ENCODE measurements around the gene PCDHB14.
"Not testable (repeated sequence)": the region's sequence is repeated elsewhere in the genome, so short reads cannot be mapped to it uniquely, and the experiment has no call there.

PCDHB14 gene

DNA sequence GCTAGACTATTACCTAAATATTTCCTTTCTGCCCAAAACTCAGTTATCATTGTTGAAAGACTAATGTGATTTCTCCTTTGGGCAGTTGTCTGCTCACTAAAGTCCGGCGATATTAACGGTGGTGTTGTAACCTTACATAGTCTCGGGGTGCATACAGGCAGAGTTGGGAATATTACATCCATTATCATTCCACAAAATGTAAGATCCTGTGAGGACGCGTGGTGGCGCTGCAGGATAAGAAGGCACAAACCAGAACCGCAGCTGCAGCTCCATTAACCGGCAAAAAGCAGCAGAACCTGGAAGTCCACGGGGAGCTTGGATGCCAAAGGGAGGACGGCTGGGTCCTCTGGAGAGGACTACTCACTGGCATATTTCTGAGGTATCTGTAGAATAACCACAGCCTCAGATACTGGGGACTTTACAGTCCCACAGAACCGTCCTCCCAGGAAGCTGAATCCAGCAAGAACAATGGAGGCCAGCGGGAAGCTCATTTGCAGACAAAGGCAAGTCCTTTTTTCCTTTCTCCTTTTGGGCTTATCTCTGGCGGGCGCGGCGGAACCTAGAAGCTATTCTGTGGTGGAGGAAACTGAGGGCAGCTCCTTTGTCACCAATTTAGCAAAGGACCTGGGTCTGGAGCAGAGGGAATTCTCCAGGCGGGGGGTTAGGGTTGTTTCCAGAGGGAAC is 9.3 kb upstream of the PCDHB14 start, which contains the start of gene PCDHB13:
TSS of gene PCDHB13 (plus strand) at position 264 of the 684 bp plus-strand sequence. CDS start at position 469, 205 bp downstream.
- TF ChIP-seq, protein P1, sequence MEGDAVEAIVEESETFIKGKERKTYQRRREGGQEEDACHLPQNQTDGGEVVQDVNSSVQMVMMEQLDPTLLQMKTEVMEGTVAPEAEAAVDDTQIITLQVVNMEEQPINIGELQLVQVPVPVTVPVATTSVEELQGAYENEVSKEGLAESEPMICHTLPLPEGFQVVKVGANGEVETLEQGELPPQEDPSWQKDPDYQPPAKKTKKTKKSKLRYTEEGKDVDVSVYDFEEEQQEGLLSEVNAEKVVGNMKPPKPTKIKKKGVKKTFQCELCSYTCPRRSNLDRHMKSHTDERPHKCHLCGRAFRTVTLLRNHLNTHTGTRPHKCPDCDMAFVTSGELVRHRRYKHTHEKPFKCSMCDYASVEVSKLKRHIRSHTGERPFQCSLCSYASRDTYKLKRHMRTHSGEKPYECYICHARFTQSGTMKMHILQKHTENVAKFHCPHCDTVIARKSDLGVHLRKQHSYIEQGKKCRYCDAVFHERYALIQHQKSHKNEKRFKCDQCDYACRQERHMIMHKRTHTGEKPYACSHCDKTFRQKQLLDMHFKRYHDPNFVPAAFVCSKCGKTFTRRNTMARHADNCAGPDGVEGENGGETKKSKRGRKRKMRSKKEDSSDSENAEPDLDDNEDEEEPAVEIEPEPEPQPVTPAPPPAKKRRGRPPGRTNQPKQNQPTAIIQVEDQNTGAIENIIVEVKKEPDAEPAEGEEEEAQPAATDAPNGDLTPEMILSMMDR (conservative IDR thresholded peaks at IDR 0.05), result peak; percentile 70
- H3K27ac ChIP-seq, result not testable (repeated sequence)

DNA sequence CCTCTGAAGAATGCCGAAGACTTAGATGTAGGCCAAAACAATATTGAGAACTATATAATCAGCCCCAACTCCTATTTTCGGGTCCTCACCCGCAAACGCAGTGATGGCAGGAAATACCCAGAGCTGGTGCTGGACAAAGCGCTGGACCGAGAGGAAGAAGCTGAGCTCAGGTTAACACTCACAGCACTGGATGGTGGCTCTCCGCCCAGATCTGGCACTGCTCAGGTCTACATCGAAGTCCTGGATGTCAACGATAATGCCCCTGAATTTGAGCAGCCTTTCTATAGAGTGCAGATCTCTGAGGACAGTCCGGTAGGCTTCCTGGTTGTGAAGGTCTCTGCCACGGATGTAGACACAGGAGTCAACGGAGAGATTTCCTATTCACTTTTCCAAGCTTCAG is 8.6 kb upstream of the PCDHB14 start:
- not testable (repeated sequence) for H3K27ac ChIP-seq

- H3K27ac ChIP-seq, result not testable (repeated sequence)
Observed at GRCh38 chr5:141215504-141215903, 7.6 kb upstream of the PCDHB14 start.

DNA sequence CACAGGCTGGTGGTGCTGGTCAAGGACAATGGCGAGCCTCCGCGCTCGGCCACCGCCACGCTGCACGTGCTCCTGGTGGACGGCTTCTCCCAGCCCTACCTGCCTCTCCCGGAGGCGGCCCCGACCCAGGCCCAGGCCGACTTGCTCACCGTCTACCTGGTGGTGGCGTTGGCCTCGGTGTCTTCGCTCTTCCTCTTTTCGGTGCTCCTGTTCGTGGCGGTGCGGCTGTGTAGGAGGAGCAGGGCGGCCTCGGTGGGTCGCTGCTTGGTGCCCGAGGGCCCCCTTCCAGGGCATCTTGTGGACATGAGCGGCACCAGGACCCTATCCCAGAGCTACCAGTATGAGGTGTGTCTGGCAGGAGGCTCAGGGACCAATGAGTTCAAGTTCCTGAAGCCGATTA is 7.1 kb upstream of the PCDHB14 start:
- H3K27ac ChIP-seq, result not testable (repeated sequence)

- H3K27ac ChIP-seq, result not testable (repeated sequence)
Observed at GRCh38 chr5:141224844-141225243, 1.7 kb downstream of the PCDHB14 start.

DNA sequence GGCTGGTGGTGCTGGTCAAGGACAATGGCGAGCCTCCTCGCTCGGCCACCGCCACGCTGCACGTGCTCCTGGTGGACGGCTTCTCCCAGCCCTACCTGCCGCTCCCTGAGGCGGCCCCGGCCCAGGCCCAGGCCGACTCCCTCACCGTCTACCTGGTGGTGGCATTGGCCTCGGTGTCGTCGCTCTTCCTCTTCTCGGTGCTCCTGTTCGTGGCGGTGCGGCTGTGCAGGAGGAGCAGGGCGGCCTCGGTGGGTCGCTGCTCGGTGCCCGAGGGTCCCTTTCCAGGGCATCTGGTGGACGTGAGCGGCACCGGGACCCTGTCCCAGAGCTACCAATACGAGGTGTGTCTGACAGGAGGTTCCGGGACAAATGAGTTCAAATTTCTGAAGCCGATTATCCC is 2.3 kb downstream of the PCDHB14 start:
- H3K27ac ChIP-seq, result not testable (repeated sequence)

DNA sequence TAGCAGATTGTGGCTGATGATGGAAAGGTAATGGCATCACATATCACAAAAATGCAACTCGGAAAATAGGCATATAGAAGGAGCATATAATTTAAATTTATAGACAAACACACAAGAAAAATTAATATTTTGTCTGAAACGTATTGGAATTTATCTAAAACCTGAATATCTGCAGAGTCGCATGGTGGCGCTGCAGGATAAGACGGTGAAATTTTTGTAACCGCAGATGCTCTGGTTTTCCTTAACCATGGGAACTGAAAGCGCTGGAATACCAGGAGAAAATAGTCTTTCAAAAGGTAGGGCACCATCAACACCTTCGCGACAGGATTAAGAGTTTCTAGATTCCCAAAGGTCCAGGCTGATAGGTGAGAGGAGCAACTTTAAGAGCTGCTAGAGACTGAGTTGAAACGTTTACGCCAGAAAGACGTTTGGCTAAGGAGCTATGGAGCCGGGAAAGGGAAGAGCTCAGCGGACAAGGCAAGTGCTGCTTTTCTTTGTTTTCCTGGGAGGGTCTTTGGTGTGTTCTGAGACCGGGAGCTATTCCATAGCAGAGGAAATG is 11.0 kb downstream of the PCDHB14 start:
- TF ChIP-seq, protein P1 (conservative IDR thresholded peaks at IDR 0.05), result peak; percentile 55
- TF ChIP-seq ZFX (IDR thresholded peaks at IDR 0.05), result no peak
- H3K27ac ChIP-seq, result no peak overlapping the region

GRCh38 chr5:141235922-141236321 is 12.8 kb downstream of the PCDHB14 start:
- H3K27ac ChIP-seq, result not testable (repeated sequence)

DNA sequence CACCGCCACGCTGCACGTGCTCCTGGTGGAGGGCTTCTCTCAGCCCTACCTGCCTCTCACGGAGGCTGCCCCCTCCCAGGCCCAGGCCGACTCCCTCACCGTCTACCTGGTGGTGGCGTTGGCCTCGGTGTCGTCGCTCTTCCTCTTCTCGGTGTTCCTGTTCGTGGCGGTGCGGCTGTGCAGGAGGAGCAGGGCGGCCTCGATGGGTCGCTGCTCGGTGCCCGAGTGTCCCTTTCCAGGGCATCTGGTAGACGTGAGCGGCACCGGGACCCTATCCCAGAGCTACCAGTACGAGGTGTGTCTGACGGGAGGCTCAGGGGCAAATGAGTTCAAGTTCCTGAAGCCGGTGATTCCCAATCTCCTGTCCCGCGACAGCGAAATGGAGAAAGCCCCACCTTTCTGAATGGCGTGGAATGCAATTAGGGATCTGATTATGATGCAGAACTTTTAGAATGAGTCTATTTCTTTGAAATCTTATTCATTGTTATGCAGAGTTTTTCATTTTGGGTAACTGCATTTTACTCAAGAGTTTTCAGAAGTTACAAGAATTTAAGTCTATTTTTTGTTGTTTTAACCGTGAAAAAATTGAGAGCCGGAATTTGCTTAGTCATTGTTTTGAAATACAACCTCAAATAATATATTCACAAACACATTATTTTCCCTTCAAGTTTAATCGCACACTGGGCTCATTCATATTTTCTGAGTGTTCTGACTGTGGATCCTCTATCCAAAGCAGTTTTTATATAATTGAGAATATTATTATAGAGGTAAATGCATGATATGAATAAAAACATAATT is 13.6 kb downstream of the PCDHB14 start:
- TF ChIP-seq, protein P1 (conservative IDR thresholded peaks at IDR 0.05), result no peak
- TF ChIP-seq ZFX (IDR thresholded peaks at IDR 0.05), result no peak
- H3K27ac ChIP-seq, result no peak overlapping the region

DNA sequence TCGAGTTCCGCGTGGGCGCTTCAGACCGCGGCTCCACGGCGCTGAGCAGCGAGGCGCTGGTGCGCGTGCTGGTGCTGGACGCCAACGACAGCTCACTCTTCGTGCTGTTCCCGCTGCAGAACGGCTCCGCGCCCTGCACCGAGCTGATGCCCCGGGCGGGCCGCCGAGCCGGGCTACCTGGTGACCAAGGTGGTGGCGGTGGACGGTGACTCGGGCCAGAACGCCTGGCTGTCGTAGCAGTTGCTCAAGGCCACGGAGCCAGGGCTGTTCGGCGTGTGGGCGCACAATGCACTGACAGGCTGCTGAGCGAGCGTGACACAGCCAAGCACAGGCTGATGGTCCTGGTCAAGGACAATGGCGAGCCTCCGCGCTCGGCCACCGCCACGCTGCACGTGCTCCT is 18.4 kb downstream of the PCDHB14 start:
- TF ChIP-seq, protein P1 (conservative IDR thresholded peaks at IDR 0.05), result no peak
- TF ChIP-seq ZFX (IDR thresholded peaks at IDR 0.05), result no peak
- no peak overlapping the region for H3K27ac ChIP-seq

Measured in C4-2B (cell line).